ENCODE results near the gene IQGAP2.
"Not testable (repeated sequence)": the region's sequence is repeated elsewhere in the genome, so short reads cannot be mapped to it uniquely, and the experiment has no call there.

IQGAP2 gene

DNA sequence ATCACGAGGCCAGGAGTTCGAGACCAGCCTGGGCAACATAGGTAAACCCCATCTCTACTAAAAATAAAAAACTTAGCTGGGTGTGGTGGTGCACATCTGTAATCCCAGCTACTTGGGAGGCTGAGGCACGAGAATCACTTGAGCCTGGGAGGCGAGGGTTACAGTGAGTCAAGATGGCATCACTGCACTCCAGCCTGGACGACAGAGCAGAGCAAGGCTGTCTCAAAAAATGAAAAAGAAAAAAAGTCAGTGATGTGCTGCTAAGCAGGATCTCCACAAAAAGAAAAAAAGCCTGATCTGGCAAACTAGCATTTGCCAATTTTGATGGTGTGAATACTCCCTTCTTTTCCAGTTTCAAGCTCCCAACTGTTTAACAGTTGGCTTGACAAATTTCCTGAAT, 334.8 kb downstream of the IQGAP2 start:
- Histone ChIP-seq H3K27ac (ENCODE audit: low read depth, low read length) (no peak overlapping the region), H3F3A (ENCODE audit: control insufficient read depth, insufficient read depth) (no peaks in the 10 kb centered on the region)

DNA sequence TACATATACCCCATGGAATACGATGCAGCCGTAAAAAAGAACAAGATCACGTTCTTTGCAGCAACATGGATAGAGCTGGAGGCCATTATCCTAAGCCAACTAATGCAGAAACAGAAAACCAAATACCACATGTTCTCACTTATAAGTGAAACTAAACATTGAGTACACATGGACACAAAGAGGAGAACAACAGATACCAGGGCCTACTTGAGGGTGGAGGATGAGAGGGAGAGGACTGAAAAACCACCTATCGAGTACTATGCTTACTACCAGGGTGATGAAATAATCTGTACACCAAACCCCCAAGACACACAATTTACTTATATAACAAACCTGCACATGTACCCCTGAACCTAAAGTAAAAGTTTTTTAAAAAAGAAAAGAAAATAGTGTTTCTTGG, 338.4 kb downstream of the IQGAP2 start:
- not testable (repeated sequence) for H3K79me2 ChIP-seq (ENCODE audit: control insufficient read depth, low read length); H3K27ac ChIP-seq (ENCODE audit: low read depth, low read length); H3K4me1 ChIP-seq (ENCODE audit: control insufficient read depth, low read length); H3K4me2 ChIP-seq (ENCODE audit: low read length); H3F3A ChIP-seq (ENCODE audit: control insufficient read depth, insufficient read depth); H3K36me3 ChIP-seq (ENCODE audit: control insufficient read depth, low read length); H3K27me3 ChIP-seq (ENCODE audit: control insufficient read depth, low read length); H3K9me2 ChIP-seq (replicated peaks; ENCODE audit: control insufficient read depth, low read length); H4K20me1 ChIP-seq (ENCODE audit: control insufficient read depth, insufficient read depth, low read depth, low read length); H3K9me3 ChIP-seq (ENCODE audit: control insufficient read depth, insufficient read depth, low read length); H3K4me3 ChIP-seq (ENCODE audit: low read length)

More for the DNA sequence above, 334.8 kb downstream of the IQGAP2 start:
- Histone ChIP-seq H3K9me2 (replicated peaks; ENCODE audit: control insufficient read depth, low read length) (no peaks in the 10 kb centered on the region), H3K4me1 (ENCODE audit: control insufficient read depth, low read length) (no peaks in the 10 kb centered on the region), H3K9me3 (ENCODE audit: control insufficient read depth, insufficient read depth, low read length) (no peaks in the 10 kb centered on the region), H3K4me2 (ENCODE audit: low read length) (no peak overlapping the region), H3K4me3 (ENCODE audit: low read length) (no peak overlapping the region), H4K20me1 (ENCODE audit: control insufficient read depth, insufficient read depth, low read depth, low read length) (no peaks in the 10 kb centered on the region), H3K27me3 (ENCODE audit: control insufficient read depth, low read length) (no peaks in the 10 kb centered on the region), H3K79me2 (ENCODE audit: control insufficient read depth, low read length) (no peaks in the 10 kb centered on the region), H3K36me3 (ENCODE audit: control insufficient read depth, low read length) (no peaks in the 10 kb centered on the region)
- TF ChIP-seq, protein P1, sequence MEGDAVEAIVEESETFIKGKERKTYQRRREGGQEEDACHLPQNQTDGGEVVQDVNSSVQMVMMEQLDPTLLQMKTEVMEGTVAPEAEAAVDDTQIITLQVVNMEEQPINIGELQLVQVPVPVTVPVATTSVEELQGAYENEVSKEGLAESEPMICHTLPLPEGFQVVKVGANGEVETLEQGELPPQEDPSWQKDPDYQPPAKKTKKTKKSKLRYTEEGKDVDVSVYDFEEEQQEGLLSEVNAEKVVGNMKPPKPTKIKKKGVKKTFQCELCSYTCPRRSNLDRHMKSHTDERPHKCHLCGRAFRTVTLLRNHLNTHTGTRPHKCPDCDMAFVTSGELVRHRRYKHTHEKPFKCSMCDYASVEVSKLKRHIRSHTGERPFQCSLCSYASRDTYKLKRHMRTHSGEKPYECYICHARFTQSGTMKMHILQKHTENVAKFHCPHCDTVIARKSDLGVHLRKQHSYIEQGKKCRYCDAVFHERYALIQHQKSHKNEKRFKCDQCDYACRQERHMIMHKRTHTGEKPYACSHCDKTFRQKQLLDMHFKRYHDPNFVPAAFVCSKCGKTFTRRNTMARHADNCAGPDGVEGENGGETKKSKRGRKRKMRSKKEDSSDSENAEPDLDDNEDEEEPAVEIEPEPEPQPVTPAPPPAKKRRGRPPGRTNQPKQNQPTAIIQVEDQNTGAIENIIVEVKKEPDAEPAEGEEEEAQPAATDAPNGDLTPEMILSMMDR (IDR thresholded peaks at IDR 0.05; ENCODE audit: low read depth, low read length, poor library complexity, severe bottlenecking): no peak
- TF ChIP-seq EZH2phosphoT487 (IDR thresholded peaks at IDR 0.05; ENCODE audit: borderline replicate concordance, low read length): no peak

- H3K9me3 ChIP-seq (ENCODE audit: control insufficient read depth, insufficient read depth, low read length): no peaks in the 10 kb centered on the region
- H3K4me2 ChIP-seq (ENCODE audit: low read length): no peak overlapping the region
- H3K36me3 ChIP-seq (ENCODE audit: control insufficient read depth, low read length): no peaks in the 10 kb centered on the region
- H3K9me2 ChIP-seq (replicated peaks; ENCODE audit: control insufficient read depth, low read length): no peaks in the 10 kb centered on the region
- no peak overlapping the region for H3K4me3 ChIP-seq (ENCODE audit: low read length)
- H3K79me2 ChIP-seq (ENCODE audit: control insufficient read depth, low read length): no peaks in the 10 kb centered on the region
- H4K20me1 ChIP-seq (ENCODE audit: control insufficient read depth, insufficient read depth, low read depth, low read length): no peaks in the 10 kb centered on the region
- H3K27me3 ChIP-seq (ENCODE audit: control insufficient read depth, low read length): no peaks in the 10 kb centered on the region
- TF ChIP-seq, protein P1 (IDR thresholded peaks at IDR 0.05; ENCODE audit: low read depth, low read length, poor library complexity, severe bottlenecking): no peak
- H3K4me1 ChIP-seq (ENCODE audit: control insufficient read depth, low read length): no peaks in the 10 kb centered on the region
- no peaks in the 10 kb centered on the region for H3F3A ChIP-seq (ENCODE audit: control insufficient read depth, insufficient read depth)
- H3K27ac ChIP-seq (ENCODE audit: low read depth, low read length): no peak overlapping the region
Measured at GRCh38 chr5:76742583-76742982, 339.5 kb downstream of the IQGAP2 start.

DNA sequence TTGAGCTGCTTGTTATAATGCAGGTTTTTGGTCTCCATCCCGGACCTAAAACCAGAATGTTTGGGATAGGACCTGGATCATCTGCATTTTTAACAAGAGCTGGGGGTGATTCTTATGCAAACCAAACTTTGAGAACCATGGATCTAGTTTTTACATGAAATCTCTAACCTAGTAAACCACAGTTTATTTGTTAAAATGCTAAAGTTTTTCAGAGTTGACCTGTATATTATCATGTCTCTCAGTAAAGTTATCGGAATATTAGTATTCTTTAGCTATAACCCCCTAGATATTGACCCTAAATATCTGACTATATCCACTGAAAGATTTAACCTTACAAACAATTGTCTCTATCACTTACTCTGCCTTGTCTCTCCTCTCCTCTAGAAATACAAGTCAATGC, 341.5 kb downstream of the IQGAP2 start:
- Histone ChIP-seq H3K9me2 (replicated peaks; ENCODE audit: control insufficient read depth, low read length) (no peaks in the 10 kb centered on the region), H3K9me3 (ENCODE audit: control insufficient read depth, insufficient read depth, low read length) (no peaks in the 10 kb centered on the region), H3K4me1 (ENCODE audit: control insufficient read depth, low read length) (no peaks in the 10 kb centered on the region), H3F3A (ENCODE audit: control insufficient read depth, insufficient read depth) (no peaks in the 10 kb centered on the region), H3K27ac (ENCODE audit: low read depth, low read length) (no peak overlapping the region), H4K20me1 (ENCODE audit: control insufficient read depth, insufficient read depth, low read depth, low read length) (no peaks in the 10 kb centered on the region), H3K4me2 (ENCODE audit: low read length) (no peak overlapping the region), H3K36me3 (ENCODE audit: control insufficient read depth, low read length) (no peaks in the 10 kb centered on the region), H3K79me2 (ENCODE audit: control insufficient read depth, low read length) (no peaks in the 10 kb centered on the region), H3K4me3 (ENCODE audit: low read length) (no peak overlapping the region), H3K27me3 (ENCODE audit: control insufficient read depth, low read length) (no peaks in the 10 kb centered on the region)
- no peak for TF ChIP-seq EZH2phosphoT487 (IDR thresholded peaks at IDR 0.05; ENCODE audit: borderline replicate concordance, low read length)
- TF ChIP-seq, protein P1 (IDR thresholded peaks at IDR 0.05; ENCODE audit: low read depth, low read length, poor library complexity, severe bottlenecking): no peak

All from DOHH2 (cell line).